ENCODE data around the gene NFKB1.

DNA sequence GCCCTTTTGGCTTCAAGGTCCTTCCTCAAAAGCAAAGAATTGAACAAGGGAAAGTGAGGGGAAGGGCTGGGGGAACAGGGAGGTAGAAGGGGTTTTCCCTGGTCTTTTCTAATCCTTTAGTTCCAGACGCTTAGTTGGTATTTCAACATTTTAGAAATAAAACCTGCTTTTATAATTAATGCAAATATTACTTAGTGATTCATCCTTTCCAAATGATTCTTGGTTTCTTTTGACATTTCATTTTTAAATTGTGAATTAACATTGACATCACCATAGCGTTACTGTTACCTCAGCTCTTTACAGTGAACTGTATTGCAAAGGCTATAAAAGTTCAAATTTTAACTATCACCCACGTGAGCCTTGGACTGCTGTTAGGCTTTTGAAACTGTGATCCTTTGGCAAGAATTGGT, 20.9 kb downstream of the NFKB1 start:
- TF ChIP-seq, protein P1, sequence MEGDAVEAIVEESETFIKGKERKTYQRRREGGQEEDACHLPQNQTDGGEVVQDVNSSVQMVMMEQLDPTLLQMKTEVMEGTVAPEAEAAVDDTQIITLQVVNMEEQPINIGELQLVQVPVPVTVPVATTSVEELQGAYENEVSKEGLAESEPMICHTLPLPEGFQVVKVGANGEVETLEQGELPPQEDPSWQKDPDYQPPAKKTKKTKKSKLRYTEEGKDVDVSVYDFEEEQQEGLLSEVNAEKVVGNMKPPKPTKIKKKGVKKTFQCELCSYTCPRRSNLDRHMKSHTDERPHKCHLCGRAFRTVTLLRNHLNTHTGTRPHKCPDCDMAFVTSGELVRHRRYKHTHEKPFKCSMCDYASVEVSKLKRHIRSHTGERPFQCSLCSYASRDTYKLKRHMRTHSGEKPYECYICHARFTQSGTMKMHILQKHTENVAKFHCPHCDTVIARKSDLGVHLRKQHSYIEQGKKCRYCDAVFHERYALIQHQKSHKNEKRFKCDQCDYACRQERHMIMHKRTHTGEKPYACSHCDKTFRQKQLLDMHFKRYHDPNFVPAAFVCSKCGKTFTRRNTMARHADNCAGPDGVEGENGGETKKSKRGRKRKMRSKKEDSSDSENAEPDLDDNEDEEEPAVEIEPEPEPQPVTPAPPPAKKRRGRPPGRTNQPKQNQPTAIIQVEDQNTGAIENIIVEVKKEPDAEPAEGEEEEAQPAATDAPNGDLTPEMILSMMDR (IDR thresholded peaks at IDR 0.05; ENCODE audit: low read depth, low read length), result no peak
- no peak for TF ChIP-seq EZH2phosphoT487 (IDR thresholded peaks at IDR 0.05; ENCODE audit: low read depth)
